ENCODE data around the gene NCOA7. TPM values are rescaled to one million over a fixed set of nuclear protein-coding genes. Genes with fewer than 3 reads are reported as not detected.

The NCOA7 gene
- total RNA-seq, 1 experiment from 2014 or later = 9.4 TPM

DNA sequence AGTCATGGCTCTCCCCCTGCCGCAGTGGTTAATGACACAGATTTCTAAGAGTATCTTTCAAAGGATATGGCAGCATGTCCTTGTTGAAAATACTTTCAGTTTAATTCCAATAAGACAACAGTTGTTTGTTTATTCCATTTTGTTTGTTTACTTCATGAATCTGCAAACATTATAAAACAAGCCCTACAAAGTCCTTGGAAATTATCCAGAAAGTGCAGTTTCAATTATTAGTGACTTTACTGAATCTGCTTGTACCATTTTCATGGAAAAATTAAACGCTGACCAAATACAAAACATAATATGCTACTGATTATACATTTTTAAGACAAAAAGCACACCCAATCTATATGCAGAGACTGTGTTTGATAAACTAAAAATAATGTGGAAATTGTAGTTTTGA, 38.0 kb upstream of the NCOA7 start:
- Histone ChIP-seq H2BK120ac (ENCODE audit: low read depth, low read length, poor library complexity, severe bottlenecking) (no peak overlapping the region), H3K4me2 (ENCODE audit: insufficient read depth, insufficient read length, low read length) (no peak overlapping the region), H4K8ac (replicated peaks; ENCODE audit: insufficient read length, low read depth, low read length) (no peak overlapping the region), H3K14ac (ENCODE audit: insufficient read depth, low read length) (no peak overlapping the region), H3K23me2 (ENCODE audit: insufficient read length, low read depth, low read length, poor library complexity, severe bottlenecking) (peaks cover 21% of the 10 kb centered on the region), H3K79me2 (ENCODE audit: insufficient read depth, low read length) (peaks cover 2% of the 10 kb centered on the region; the same call in 1 of the 2 replicates), H2BK20ac (ENCODE audit: low read depth, low read length, poor library complexity, severe bottlenecking) (no peak overlapping the region), H3K56ac (ENCODE audit: insufficient read length, low read depth, low read length) (no peak overlapping the region), H3K18ac (ENCODE audit: insufficient read length, low read depth, low read length) (no peak overlapping the region), H3K27me3 (ENCODE audit: insufficient read depth, low read length) (peaks cover 10% of the 10 kb centered on the region; the same call in 1 of the 2 replicates), H3K9ac (ENCODE audit: extremely low read depth, insufficient read length, low read length) (no peak overlapping the region), H4K20me1 (ENCODE audit: control insufficient read depth, insufficient read depth, insufficient read length) (no peaks in the 10 kb centered on the region), H2BK5ac (ENCODE audit: insufficient read length, low read length) (no peak overlapping the region), H4K91ac (ENCODE audit: insufficient read length, low read depth, low read length) (no peak overlapping the region), H2AFZ (ENCODE audit: low read length) (no peak overlapping the region), H2BK12ac (ENCODE audit: insufficient read length, low read depth, low read length) (no peak overlapping the region), H4K5ac (ENCODE audit: insufficient read length, low read depth, low read length) (no peak overlapping the region), H3K9me3 (ENCODE audit: control insufficient read depth, low read depth, low read length) (no peaks in the 10 kb centered on the region), H3K79me1 (ENCODE audit: insufficient read depth, low read depth, low read length, poor library complexity, severe bottlenecking) (no peaks in the 10 kb centered on the region), H3K4ac (ENCODE audit: low read depth, low read length) (no peak overlapping the region), H2AK5ac (ENCODE audit: insufficient read length, low read length) (no peak overlapping the region), H3K23ac (ENCODE audit: insufficient read length, low read depth, low read length) (no peak overlapping the region), H3K4me1 (ENCODE audit: insufficient read depth, low read length) (peaks cover 8% of the 10 kb centered on the region), H3K27ac (ENCODE audit: insufficient read length, low read depth, low read length) (no peak overlapping the region), H2BK15ac (ENCODE audit: low read depth, low read length) (no peak overlapping the region), H3T11ph (ENCODE audit: low read length) (no peak overlapping the region)
- peaks cover 23% of the 10 kb centered on the region for H3K27me3 Mint-ChIP-seq (ENCODE audit: low read depth)
- H3K4me3 Mint-ChIP-seq = peak overlapping the region in 1 of 2 experiments; percentile 38; a peak in 1 of 5 replicates
- H3K27ac Mint-ChIP-seq = peak overlapping the region in 1 of 3 experiments; percentile 91; a peak in 3 of 7 replicates
- H3K4me1 Mint-ChIP-seq = peaks cover 56 to 61% of the 10 kb centered on the region in 2 experiments
- TF ChIP-seq, protein P1, sequence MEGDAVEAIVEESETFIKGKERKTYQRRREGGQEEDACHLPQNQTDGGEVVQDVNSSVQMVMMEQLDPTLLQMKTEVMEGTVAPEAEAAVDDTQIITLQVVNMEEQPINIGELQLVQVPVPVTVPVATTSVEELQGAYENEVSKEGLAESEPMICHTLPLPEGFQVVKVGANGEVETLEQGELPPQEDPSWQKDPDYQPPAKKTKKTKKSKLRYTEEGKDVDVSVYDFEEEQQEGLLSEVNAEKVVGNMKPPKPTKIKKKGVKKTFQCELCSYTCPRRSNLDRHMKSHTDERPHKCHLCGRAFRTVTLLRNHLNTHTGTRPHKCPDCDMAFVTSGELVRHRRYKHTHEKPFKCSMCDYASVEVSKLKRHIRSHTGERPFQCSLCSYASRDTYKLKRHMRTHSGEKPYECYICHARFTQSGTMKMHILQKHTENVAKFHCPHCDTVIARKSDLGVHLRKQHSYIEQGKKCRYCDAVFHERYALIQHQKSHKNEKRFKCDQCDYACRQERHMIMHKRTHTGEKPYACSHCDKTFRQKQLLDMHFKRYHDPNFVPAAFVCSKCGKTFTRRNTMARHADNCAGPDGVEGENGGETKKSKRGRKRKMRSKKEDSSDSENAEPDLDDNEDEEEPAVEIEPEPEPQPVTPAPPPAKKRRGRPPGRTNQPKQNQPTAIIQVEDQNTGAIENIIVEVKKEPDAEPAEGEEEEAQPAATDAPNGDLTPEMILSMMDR (conservative IDR thresholded peaks at IDR 0.05) = no peak
- no peaks in the 10 kb centered on the region; a peak in 1 of 5 replicates for H3K9me3 Mint-ChIP-seq
- no CpG with 5 or more reads among the region's 2 CpGs for WGBS (ENCODE audit: extremely low coverage, insufficient read length, low lambda C conversion rate)
- peaks cover 0 to 24% (median 15%) of the 10 kb centered on the region in 3 experiments; a peak in 4 of 7 replicates for H3K36me3 Mint-ChIP-seq (ENCODE audit: insufficient read depth in 1 of 3, low read depth in 3 of 3)
- no peak for DNase-seq
